GM18520 (cell line): Measurements from ENCODE around the gene NOL4L.

ENCODE experiments used
- ATAC-seq: cut with Tn5 transposase; IDR thresholded peaks from one replicate; pipeline ENCODE4 v1.9.1; 2021; ENCODE audit not compliant: unreplicated experiment

Gene NOL4L

DNA sequence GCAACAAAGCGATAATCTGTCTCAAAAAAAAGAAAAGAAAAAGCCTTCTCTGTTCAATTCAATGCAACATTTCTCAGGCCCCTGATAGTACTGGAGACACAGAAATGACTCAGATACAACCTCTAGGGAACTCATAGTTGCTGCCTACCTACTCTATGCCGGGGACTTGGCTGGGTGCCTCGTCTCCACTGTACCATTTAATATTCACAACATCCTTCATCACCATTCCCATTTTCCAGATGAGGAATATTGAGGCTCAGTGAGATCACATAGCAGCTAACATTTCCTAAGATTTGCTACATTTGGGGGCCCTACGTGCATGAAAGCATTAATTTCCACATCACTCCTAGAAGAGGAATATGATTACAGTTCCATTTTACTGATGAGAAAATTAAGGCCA is 7.5 kb downstream of the NOL4L start:
- ATAC-seq: no peak

DNA sequence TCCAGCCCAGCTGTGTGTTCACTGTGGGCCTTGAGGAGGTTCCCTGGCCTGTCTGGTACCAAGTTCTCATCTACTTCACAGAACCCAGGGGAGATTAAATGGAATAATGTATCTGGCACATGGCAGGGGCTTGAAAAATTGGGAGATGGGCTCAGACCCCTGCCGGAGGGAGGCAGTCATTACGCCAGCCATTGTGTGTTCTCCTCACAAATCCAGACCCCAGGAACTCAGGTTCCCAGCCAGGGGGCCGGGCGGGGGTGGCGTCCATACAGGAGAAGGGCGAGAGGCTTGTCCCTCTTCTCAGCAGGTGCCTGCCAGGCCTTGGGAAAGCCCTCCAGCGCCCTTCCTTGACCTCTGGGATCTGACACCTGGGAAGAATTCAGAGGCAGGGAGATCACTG is 8.1 kb downstream of the NOL4L start:
- ATAC-seq: no peak

DNA sequence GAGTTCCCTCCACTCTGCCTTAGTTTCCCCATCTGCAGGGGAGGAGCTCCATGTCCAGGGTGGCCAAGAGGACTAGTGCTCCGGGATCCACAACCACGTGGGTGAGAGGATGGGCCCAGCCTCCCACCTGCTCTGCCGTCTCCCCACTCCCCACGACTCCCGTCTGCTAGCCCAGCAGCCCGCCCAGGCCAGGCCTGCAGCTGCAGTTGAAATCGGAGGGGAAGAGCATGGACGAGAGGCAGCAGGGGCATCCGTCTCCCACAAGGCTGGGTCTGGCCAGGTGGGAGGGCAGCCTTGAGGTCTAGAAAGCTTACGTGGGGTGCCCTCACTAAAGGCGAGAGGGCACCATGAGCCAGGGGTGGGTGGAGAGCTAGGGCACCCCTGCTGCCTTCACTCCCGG is 8.6 kb downstream of the NOL4L start:
- no peak for ATAC-seq

DNA sequence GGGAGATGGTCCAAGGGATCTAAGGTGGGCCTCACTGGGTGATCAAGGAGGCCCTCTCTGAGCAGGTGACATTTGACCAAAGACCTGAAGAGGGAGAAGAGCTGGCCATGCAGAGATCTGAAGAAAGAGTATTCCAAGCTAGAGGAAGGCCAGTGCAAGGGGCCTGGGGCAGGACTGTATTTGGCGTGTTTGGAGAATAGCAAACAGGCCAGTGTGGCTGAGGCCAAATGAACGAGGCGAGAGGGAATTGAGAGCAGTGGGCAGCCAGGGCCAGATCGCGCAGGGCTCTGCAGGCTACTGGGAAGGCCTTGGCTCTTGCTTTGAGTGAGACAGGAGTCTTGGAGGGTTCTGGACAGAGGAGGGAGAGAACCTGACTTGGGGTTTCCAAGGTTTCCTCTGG is 9.3 kb downstream of the NOL4L start:
- ATAC-seq: no peak

DNA sequence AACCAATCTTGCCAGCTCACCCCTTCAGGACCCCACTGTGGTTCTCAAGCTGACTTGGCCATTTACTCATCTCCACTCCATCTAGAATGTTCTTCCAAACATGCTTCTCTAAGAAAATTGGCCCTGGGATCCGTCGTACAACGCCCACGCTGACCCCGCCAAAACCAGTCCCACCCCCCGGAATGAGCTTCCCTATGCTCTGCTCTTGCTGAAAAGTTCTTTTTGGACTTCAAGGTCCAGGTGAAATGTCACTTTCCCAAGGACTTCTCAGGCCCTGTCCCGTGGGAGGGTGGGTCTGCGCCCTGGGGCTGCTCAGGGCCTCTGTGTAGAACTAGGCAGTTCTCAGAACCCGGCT is 9.9 kb downstream of the NOL4L start:
- no peak for ATAC-seq

DNA sequence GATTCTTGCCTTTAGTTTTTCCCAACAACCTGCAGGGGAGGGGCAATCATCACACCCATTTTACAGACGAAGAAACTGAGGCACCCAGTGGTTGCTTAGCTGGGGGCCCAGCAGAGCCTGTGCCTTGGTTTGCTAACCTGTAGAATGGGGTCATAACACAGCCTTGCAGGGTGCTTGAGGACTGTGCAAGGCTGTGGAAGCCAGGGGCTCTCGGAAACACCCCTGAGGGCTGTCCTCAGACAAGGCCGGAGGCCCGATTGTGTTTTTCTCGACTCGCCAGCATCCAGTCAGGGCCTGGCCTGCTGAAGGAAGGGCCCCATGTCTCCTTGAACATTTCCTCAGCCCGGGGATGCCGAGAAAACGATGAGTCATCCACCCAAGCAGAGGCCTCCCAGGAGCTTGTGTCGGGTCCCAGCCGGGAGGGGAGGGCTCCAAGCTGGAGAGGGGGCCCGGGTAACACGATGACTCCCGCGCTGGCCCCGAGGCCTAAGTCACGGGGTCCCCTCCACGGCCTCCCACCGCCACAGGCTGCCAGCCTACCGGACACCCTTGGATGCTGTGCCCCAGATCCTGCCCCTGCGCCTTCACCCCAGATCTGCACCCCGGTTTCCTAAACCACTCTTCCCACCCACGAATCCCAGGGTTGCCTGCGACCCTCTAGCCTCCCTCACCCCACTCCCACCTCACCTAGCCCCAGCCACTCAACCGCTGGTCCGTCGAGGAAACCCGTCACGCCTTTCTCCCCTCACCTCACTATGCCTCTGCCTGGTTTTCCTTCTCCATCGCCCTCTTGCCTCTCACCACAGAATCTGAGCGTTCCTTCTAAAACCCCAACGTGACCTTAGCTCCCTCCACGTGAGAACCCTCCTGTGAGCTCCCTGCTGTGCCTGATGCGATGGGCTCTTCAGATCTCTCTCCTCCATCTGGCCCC is 10.6 kb downstream of the NOL4L start:
- ATAC-seq: no peak

DNA sequence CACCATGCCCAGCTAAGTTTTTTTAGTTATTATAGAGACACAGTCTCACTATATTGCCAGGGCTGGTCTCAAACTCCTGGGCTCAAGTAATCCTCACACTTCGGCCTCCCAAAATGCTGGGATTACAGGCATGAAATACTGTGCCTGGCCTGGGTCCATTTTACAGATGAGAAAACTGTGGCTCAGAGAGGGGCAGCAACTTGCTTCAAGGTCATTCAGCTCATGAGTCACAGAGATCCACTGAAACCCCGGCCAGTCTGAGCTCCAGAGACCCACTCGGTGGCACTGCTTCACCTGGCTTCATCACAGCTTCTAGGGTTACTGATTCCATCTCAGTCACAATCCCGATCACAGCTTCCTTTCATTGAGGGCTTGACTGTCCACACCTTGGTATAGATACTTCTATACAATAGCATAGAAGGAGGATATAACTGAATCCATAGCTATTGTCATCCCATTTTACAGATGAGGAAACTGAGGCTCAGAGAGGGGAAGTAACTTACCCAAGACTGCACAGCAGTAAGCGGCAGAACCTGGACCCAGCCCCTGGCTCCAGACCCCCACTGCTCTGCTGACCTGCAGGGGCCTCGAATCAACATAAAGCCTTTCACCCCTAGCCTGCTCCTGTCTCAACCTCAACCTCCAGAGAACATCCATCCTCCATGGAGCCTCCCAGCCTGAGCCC is 11.8 kb downstream of the NOL4L start:
- ATAC-seq: no peak

DNA sequence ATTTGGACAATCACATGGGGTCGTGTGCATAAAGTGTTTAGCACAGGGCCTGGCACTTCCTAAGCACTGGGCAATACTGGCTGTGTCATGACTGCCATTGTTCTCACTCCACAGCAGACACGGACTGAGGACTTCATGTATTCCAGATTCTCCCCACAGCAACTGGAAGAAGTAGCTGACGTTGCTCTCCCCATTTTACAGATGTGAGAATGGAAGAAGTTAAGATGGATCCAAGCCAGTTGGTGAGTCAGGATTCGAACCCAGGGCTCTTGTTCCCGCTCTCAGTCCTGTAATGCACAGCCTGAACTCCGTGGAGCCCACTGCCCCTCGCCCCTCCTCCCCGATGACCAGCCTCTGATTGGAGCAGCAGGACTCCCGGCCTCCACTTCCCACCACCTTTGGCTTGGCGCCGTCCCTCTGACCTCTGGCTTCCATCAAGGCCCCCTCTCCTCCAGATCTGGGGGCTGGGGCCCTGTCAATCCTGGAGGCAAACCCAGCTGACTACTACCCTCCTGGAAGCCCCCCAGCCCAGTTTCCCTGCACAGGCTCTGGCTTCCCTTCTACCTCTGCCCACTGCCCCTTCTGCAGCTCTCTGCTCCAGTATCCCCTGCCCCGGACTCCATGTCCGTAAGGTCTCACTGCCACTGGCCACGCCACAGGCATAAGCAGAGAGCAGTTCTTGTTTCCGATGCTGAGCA is 12.7 kb downstream of the NOL4L start:
- no peak for ATAC-seq

DNA sequence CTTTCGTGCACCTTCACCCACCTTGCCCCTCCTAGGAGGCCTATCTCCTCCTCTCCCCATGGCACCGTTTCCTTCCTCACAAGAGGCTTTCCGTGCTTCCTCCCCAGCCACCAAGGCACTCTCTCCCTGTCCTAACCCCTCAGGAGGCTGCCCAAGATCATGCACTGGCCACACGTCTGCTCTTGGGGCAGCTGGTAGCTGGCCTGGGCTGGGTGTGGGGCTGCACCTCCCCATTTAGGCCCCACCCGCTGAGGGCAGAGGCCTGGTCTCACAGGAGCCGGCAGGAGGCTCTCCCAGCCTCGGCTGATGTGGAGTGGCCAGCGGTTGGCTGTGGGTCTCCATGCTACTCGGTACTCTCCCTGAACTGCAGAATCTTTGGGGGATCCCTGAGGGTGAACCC is 13.6 kb downstream of the NOL4L start:
- no peak for ATAC-seq

DNA sequence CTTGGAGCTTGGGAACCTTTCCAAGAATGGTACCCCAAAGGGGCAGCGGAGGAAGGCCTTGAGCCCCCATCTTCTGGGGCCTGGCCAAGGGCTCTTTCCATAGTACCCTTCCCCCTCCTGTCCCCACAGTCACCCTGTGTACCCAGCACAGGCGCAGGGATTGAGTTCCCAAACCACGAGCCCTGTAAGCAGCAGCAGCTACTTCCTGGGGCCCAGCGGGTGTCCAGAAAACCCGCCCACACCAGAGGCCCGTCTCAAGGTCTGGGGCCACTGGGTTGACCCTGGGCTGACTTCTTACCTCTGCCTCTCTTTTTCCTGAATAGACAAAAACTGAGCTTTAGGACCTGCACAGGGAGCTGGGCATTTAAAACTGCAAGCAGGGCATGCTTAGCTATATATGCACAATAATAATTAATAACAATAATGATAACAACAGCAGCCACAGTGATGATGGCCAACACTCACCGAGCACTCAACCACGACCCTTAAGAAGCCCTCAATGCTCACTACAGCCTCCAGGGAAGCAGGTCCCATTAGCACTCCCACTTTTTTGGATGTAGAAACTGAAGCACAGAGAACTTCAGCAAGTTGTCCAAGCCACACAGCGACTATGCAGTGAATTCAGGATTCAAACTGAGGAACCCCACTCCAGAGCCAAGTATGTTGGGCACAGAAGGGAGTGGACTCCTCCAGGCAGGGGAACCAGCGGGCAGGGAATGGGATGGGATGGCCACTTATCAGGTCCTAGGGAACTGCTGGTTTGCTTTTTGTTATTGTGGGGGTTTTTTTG is 14.5 kb downstream of the NOL4L start:
- ATAC-seq: no peak

DNA sequence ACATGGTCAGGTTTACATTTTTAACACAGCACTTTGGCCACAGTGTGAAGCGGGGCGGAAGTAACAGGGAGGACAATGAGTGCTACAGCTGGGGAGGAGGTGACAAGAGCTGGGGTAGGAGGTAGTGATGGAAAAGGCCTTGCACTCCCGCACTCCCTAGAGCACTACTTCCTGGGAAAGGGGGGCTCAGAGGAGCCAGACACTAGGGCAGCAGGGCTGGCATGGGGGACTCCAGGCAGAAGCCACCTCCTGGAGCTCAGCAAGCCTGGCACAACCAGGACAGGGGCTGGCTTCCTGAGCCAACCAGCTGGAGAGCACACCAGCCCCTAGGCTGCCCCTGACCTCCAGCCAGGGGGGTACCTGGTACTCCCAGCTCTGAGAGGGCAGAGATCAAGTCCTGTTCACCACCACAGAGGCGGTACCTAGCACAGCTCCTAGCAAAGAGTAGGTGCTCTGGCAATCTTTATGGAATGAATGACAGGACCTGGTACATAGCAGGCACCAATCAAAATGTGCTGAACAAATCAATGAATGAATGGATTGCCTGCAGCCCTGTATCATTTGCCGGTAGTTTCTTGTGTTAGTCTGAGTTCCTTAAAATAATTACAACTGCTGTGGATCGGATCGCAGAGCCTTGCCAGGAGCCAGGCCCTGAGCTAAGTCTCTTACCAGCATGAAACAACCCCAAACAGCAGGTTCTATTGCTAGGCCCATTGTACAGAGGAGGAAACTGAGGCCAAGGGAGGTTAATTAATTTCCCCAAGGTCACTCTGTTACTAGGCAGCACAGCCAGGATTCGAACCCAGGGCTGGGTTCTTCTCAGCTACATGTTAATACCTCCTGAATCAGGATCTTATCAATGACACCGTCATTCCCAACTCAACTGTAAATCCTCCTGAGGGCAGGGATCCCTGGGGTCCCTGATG is 15.5 kb downstream of the NOL4L start:
- ATAC-seq: no peak

DNA sequence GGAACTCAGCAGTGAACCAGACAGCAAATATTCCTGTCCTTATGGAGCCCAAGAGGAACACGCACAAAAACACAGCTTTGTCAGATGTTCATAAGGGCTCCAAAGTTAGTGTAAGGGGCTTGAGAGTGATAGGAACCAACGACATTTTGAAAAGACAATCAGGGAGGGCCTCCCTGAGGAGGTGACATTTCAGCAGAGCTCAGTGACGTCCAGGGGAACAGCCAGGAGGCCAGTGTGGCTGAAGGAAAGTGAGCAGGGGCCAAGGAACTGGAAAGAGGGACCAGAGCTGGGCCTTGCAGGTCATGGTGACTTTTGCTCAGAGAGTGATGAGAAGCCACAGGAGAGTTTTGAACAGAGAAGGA is 16.1 kb downstream of the NOL4L start:
- ATAC-seq: no peak

DNA sequence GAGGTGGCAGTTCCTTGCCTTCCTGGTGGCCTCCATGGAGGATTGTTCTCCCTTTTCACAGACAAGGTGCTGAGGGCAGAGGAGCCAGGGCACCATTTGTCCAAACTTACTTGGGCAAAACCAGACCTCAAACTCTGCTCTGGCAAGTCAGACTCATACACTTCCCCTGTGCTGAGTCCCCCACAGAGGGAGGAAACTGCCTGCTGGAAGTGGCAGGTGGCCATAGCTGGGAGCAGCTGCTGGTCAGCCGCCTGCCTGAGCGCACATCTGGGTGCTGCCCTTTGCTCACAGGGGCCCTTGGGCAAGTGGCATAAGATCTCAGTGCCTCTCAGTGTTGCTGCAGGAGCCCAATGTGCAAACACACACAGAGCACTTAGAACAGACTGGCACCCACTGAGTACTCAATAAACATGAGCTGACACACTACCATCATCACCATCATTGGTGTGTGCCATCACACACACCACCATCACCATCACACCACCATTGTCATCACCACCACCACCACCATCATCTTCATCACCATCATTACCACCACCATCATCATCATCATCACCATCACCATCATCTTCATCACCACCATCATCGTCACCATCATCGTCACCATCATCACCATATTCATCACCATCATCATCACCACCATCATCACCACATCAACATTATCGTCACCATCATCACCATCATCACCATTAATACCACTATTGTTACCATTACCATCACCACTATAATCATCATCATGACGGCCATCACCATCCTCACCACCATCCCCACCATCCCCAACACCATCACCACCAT is 17.6 kb downstream of the NOL4L start:
- ATAC-seq: no peak

DNA sequence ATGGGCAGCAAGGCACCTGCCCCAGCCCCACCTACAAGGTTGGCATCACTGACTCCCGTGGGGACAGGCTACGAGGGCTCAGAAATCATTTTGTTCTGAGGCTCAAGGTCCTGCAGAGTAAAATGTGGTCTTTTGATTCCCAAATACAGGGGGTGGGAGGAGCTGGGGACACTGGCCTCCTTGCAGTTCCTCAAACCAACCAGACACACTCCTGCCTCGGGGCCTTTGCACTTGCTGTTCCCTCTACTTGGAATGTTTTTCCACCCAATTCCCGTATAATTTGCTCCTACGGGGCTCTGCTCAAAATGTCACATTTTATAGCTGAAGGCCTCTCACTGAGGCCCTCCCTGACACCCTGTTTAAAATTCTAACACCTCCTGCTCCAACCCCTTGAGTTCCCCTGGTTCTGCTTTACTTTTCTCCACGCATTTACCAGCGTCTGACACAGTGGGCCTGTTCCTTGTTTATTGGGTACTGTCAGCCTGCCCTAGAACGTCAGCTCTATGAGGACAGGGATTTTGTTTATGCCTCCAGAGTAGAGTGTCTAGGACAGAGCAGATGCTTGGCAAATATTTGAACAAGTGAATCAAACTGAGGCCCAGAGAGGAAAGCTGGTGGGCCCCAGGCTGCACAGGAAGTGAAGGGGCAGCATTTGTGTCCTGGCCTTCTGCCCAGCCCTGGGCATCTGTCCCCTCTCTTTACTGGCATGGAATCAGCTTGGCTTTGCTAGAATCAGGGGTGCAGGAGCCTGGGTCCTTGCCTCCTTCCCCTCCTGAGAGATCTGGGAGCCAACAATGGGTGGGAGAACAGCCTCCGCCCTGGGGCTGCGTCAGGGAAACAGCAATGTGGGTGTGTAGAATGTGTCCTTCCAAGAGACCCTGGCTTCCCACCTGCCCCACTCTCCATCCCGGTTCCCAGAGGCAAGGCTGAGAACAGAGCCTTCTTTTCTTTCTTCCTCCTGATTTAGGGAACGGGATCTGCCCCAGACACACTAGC is 18.5 kb downstream of the NOL4L start:
- no peak for ATAC-seq

DNA sequence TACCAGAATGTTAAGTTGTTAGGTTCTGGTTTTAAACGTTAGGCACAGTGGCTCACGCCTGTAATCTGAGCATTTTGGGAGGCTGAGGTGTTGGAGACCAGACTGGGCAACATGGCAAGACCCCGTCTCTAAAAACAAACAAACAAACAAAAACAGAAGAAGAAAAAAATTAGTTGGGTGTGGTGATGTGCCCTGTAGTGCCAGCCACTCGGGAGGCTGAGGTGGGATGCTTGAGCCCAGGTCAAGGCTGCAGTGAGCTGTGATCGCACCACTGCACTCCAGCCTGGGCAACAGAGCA is 19.4 kb downstream of the NOL4L start:
- no peak for ATAC-seq

DNA sequence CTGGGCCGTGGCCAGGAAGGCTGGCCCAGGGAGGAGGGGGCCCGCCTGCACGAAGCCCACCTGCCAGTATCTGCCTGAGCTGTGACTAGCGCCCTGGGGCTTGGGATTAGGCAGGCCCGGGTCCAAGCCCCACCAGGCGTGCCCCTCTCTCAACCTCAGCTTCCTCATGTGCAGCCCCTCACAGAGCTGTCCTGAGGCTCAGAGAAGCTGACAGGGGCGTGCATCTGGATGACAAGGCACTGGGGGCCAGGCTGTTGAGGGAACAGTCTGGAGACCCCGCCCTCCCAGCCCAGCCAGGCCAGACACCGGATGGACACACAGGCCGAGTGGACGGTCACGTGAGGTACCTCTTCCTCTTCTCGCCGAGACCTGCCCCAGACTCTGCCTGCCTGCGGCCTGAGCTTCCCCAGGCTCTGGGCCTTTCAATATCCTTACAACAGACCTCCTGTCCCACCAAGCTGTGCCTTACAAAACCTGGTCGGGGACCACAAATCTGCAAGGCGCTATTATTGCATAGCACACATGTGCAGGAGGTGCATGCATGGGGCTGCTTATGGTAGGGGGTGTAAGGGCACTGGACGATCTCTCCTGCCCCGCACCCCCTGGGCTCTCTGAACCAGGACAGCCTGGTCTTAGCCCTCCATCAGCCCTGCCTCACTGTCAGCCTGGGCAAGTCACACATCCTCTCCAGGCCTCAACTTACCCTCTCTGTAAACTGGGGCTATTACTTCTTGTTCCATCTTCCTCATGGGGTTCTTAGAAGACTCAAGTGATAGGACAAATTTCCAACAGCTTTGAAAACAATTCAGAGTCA is 20.0 kb downstream of the NOL4L start:
- ATAC-seq: no peak

DNA sequence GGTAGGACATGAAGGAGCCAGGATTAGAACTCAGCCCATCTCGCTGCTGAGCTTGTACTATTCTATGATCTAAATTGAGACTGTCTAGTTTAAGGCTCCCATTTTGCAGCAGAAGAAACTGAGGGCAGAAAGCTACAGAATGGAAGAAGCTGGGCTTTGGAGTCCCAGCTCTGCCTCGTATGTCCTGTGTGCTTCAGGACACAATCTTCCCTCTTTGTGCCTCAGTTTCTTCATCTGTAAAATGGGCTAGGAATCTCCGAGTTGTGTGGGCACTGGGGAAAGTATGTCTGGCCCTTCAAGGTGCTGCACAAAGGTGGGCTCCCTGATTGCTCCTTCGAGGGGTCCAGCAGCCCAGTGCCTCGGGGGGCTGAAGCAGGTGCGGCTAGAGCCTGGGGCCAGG is 20.7 kb downstream of the NOL4L start:
- ATAC-seq: no peak
